Transverse colon (tissue), 4 donors: ENCODE results near the gene ZSCAN5B.
"Not testable (repeated sequence)": the region's sequence is repeated elsewhere in the genome, so short reads cannot be mapped to it uniquely, and the experiment has no call there.

Experiments used
- CTCF ChIP-seq, 5 experiments: fragments of 200-600 bp in 3 of 5; fragments of 450-650 bp in 2 of 5; sonication (generic) in 3 of 5; IDR thresholded peaks; 1 replicate in 2 of 5; 2 replicates in 3 of 5; pipeline ENCODE4 v1.5.1; 2016 to 2017; ENCODE audit warnings: antibody characterized with exemption in 5 of 5, inconsistent platforms in 3 of 5, mild to moderate bottlenecking in 2 of 5, moderate library complexity in 1 of 5
- POLR2A ChIP-seq: fragments of 450-650 bp; IDR thresholded peaks from one replicate; pipeline ENCODE4 v1.6.1; 2016; ENCODE audit warnings: antibody characterized with exemption, mild to moderate bottlenecking, moderate library complexity
- POLR2AphosphoS5 ChIP-seq, 3 donors: sonication (generic); formaldehyde crosslinking; IDR thresholded peaks; one replicate each; pipeline ENCODE4 v1.6.1; 2016; ENCODE audit warnings: antibody characterized with exemption in 3 of 3

GRCh38 chr19:56245764-56246163, 48.2 kb upstream of the ZSCAN5B start:
- TF ChIP-seq CTCF (IDR thresholded peaks at IDR 0.05); POLR2A; POLR2AphosphoS5 (IDR thresholded peaks at IDR 0.05): not testable (repeated sequence)
